HG03139 (cell line): ENCODE measurements around the gene EPB41L4B.
"Not testable (repeated sequence)": the region's sequence is repeated elsewhere in the genome, so short reads cannot be mapped to it uniquely, and the experiment has no call there.

Source experiments
- ATAC-seq: cut with Tn5 transposase; IDR thresholded peaks from one replicate; pipeline ENCODE4 v1.9.1; 2021; ENCODE audit not compliant: unreplicated experiment

The EPB41L4B gene

GRCh38 chr9:109126671-109127070, 194.2 kb downstream of the EPB41L4B start:
- not testable (repeated sequence) for ATAC-seq

- no peak for ATAC-seq
Observed at GRCh38 chr9:109124121-109124520, 196.7 kb downstream of the EPB41L4B start.

- ATAC-seq: peak; percentile 27
Observed at GRCh38 chr9:109122726-109123621, 197.9 kb downstream of the EPB41L4B start.
